Breast epithelium (tissue), 3 donors: ENCODE results near the gene RDX.

Source experiments
- CTCF ChIP-seq, 3 donors: fragments of 450-650 bp; IDR thresholded peaks; one replicate each; pipeline ENCODE4 v1.5.1; 2016 to 2017; ENCODE audit warnings: antibody characterized with exemption in 3 of 3, mild to moderate bottlenecking in 3 of 3, moderate library complexity in 3 of 3
- POLR2A ChIP-seq: fragments of 450-650 bp; IDR thresholded peaks from one replicate; pipeline ENCODE4 v1.6.1; 2016; ENCODE audit warnings: antibody characterized with exemption, mild to moderate bottlenecking, moderate library complexity
- POLR2AphosphoS5 ChIP-seq, 3 donors: sonication (generic); formaldehyde crosslinking; IDR thresholded peaks; one replicate each; pipeline ENCODE4 v1.6.1; 2017; ENCODE audit warnings: antibody characterized with exemption in 3 of 3

- no peak for TF ChIP-seq CTCF (IDR thresholded peaks at IDR 0.05)
- no peak for TF ChIP-seq POLR2A
- TF ChIP-seq POLR2AphosphoS5 (IDR thresholded peaks at IDR 0.05), result no peak
Observed at GRCh38 chr11:110269996-110270395, 26.4 kb downstream of the RDX start.
